Neural crest cell (in vitro differentiated cells): Measurements from ENCODE around the gene ME3. TPM values are rescaled to one million over a fixed set of nuclear protein-coding genes. Genes with fewer than 3 reads are reported as not detected.

Source experiments
- DNase-seq: peaks from one replicate; pipeline ENCODE4 v3.0.0; 2021; ENCODE audit warnings: low read depth, mixed read lengths, low spot score
- H3K27ac Mint-ChIP-seq: one replicate; pipeline ENCODE4 v1.8.0; 2021; ENCODE audit warnings: mild to moderate bottlenecking, mixed read lengths; ENCODE audit not compliant: unreplicated experiment
- H3K27me3 Mint-ChIP-seq: 2 replicates; pipeline ENCODE4 v1.8.0; 2021; ENCODE audit warnings: low read depth, mild to moderate bottlenecking, mixed read lengths
- H3K36me3 Mint-ChIP-seq: 2 replicates; pipeline ENCODE4 v1.8.0; 2021; ENCODE audit warnings: low read depth, mild to moderate bottlenecking, mixed read lengths
- H3K4me1 Mint-ChIP-seq: 2 replicates; pipeline ENCODE4 v1.8.0; 2021; ENCODE audit warnings: mixed read lengths
- H3K4me3 Mint-ChIP-seq: one replicate; pipeline ENCODE4 v1.8.0; 2021; ENCODE audit warnings: mild to moderate bottlenecking, mixed read lengths
- H3K9me3 Mint-ChIP-seq: 2 replicates; pipeline ENCODE4 v1.8.0; 2021; ENCODE audit warnings: mixed read lengths
- total RNA-seq: library from RNA; stranded (reverse); gene quantifications from 2 replicates; pipeline ENCODE4 v1.2.1, GENCODE V29; 2021
- TF ChIP-seq, protein P1 (sequence below): fragments of 200-600 bp; sonication (generic); conservative IDR thresholded peaks from 2 replicates; pipeline ENCODE4 v1.5.0; 2021; ENCODE audit warnings: antibody characterized with exemption, mild to moderate bottlenecking

Gene ME3
- total RNA-seq, 1 donor from 2014 or later: 18.9 TPM

DNA sequence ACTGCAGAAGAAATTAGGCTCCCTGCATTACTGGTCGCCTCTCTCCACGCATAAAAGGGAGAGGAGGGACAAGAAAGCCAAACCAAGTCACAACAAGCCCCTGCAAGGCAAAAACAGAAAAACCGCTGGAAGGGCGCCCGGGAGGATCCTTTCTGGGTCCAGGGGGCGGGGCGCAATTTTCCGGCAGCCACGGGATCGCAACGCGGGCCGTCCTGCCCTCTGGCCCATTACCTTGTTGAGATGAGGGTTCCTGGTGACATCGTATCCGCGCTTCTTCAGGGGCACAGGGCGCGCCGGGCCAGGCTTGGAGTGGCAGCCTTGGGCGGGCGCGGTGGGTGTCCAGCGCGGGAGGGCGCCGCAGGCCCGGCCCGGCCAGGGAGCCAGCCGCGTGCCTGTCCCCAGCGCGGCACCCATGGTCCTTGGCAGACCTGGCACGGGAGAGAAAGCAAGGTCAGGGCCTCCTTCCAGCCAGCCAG lies 847 bp downstream of the ME3 start:
- Mint-ChIP-seq H3K27ac (peak overlapping the region; percentile 36), H3K36me3 (peaks cover 4% of the 10 kb centered on the region), H3K9me3 (no peaks in the 10 kb centered on the region), H3K27me3 (peaks cover 13% of the 10 kb centered on the region), H3K4me3 (peak overlapping the region; percentile 71), H3K4me1 (peaks cover 43% of the 10 kb centered on the region)
- TF ChIP-seq, protein P1, sequence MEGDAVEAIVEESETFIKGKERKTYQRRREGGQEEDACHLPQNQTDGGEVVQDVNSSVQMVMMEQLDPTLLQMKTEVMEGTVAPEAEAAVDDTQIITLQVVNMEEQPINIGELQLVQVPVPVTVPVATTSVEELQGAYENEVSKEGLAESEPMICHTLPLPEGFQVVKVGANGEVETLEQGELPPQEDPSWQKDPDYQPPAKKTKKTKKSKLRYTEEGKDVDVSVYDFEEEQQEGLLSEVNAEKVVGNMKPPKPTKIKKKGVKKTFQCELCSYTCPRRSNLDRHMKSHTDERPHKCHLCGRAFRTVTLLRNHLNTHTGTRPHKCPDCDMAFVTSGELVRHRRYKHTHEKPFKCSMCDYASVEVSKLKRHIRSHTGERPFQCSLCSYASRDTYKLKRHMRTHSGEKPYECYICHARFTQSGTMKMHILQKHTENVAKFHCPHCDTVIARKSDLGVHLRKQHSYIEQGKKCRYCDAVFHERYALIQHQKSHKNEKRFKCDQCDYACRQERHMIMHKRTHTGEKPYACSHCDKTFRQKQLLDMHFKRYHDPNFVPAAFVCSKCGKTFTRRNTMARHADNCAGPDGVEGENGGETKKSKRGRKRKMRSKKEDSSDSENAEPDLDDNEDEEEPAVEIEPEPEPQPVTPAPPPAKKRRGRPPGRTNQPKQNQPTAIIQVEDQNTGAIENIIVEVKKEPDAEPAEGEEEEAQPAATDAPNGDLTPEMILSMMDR: no peak
- DNase-seq: peak; percentile 14

DNA sequence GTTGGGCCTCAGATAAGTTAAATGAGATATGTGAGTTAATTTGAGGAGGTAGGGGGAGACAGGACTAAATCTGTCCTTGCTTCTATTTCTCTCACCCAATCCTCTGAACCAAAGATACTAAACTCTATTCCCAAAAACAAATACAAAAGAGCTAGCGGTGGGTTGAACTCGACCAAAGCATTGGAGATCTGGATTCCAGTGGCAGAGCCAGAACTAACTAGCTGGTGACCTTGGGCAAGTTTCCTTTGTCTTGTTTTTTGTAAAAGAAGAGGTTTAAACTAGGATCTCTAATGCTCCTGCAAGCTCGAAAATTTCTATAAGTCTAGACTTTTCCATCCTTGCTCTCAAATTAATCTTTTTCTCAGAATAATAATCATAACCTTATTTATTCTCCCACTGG lies 1.5 kb downstream of the ME3 start:
- H3K27me3 Mint-ChIP-seq: peaks cover 13% of the 10 kb centered on the region
- peaks cover 4% of the 10 kb centered on the region for H3K36me3 Mint-ChIP-seq
- H3K4me3 Mint-ChIP-seq: peak overlapping the region; percentile 71
- no peak overlapping the region for H3K27ac Mint-ChIP-seq
- no peak for DNase-seq
- H3K9me3 Mint-ChIP-seq: no peaks in the 10 kb centered on the region
- TF ChIP-seq, protein P1: no peak
- H3K4me1 Mint-ChIP-seq: peaks cover 39% of the 10 kb centered on the region

DNA sequence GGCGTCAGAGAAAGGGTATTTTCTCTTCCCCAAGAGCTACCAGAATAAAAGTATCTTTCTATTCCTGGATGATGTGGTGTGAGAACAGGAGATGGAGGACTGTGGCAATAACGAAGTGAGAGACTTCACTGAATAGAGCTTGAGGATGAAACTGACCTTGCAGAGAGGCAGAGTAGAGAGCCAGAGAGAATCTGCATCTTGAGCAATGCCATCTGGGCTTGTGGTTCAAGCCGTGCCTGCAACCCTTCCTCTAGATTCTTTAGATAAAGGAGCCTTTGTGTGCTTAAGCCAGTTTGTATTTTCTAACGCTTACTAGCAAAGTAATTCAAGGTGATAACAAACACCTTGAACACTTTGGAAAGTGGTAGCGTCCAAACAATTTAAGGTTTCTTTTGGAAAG lies 2.2 kb downstream of the ME3 start:
- TF ChIP-seq, protein P1: no peak
- H3K4me3 Mint-ChIP-seq: peak overlapping the region; percentile 71
- DNase-seq: no peak
- no peak overlapping the region for H3K27ac Mint-ChIP-seq
- H3K9me3 Mint-ChIP-seq: peaks cover 2% of the 10 kb centered on the region
- peaks cover 13% of the 10 kb centered on the region for H3K27me3 Mint-ChIP-seq
- H3K4me1 Mint-ChIP-seq: peaks cover 38% of the 10 kb centered on the region
- peaks cover 6% of the 10 kb centered on the region for H3K36me3 Mint-ChIP-seq

DNA sequence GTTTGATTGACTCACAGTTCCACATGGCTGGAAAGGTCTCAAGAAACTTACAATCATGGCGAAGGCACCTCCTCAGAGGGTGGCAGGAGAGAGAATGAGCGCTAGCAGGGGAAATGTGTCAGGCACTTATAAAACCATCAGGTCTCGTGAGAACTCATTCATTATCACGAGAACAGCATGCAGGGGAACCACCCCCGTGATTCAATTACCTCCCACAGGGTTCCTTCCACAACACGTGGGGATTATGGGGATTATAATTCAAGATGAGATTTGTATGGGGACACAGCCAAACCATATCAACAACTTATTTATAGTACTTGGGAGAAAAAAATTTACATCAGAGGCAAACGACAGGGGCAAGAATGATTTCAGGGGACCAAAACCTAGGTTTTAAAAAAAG lies 3.0 kb downstream of the ME3 start:
- H3K9me3 Mint-ChIP-seq: peaks cover 5% of the 10 kb centered on the region
- H3K27me3 Mint-ChIP-seq: peaks cover 13% of the 10 kb centered on the region
- H3K4me3 Mint-ChIP-seq: peak overlapping the region; percentile 71
- peaks cover 41% of the 10 kb centered on the region for H3K4me1 Mint-ChIP-seq
- TF ChIP-seq, protein P1: no peak
- no peak overlapping the region for H3K27ac Mint-ChIP-seq
- DNase-seq: no peak
- H3K36me3 Mint-ChIP-seq: peaks cover 10% of the 10 kb centered on the region

DNA sequence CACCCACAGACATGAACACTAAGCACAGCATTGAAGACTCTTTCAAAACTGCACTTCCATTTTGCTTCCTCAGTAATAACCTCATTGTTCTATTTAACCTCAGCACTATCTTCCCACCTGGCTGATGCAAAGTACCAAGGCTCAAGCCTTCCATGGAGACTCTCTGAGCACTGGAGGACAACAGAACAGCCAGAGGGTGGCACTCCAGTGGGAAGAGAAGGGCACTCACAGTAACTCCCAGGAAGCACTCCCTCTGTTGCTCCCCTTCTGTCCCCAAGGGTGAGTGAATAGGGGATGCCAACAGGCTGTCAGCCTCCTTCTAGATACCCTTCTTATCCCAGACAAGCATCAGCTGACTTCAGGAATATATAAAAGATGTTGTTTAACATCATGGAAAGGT lies 3.5 kb downstream of the ME3 start:
- DNase-seq: no peak
- H3K36me3 Mint-ChIP-seq: peaks cover 10% of the 10 kb centered on the region
- peaks cover 38% of the 10 kb centered on the region for H3K4me1 Mint-ChIP-seq
- H3K27me3 Mint-ChIP-seq: peaks cover 13% of the 10 kb centered on the region
- H3K9me3 Mint-ChIP-seq: peaks cover 5% of the 10 kb centered on the region
- no peak overlapping the region for H3K27ac Mint-ChIP-seq
- no peak overlapping the region for H3K4me3 Mint-ChIP-seq
- TF ChIP-seq, protein P1: no peak
